Neuronal stem cell (in vitro differentiated cells): ENCODE results near the gene TPI1.
"Not testable (repeated sequence)": the region's sequence is repeated elsewhere in the genome, so short reads cannot be mapped to it uniquely, and the experiment has no call there.

Experiments used
- DNase-seq: peaks from one replicate; pipeline ENCODE4 v3.0.0-alpha.2; 2013; ENCODE audit warnings: low spot score
- H2AFZ ChIP-seq: one replicate; pipeline ENCODE4 v1.6.1; 2013; ENCODE audit warnings: mild to moderate bottlenecking, low read length, inconsistent platforms
- H2AK5ac ChIP-seq: 2 replicates; pipeline ENCODE4 v1.6.1; 2013; ENCODE audit warnings: low read depth, mild to moderate bottlenecking, inconsistent platforms, low read length, moderate library complexity, mixed read lengths
- H2BK120ac ChIP-seq: 2 replicates; pipeline ENCODE4 v1.6.1; 2013; ENCODE audit warnings: low read depth, mild to moderate bottlenecking, inconsistent platforms, low read length, moderate library complexity, mixed read lengths
- H2BK12ac ChIP-seq: one replicate; pipeline ENCODE4 v1.6.1; 2013; ENCODE audit warnings: low read length, inconsistent platforms
- H2BK15ac ChIP-seq: 2 replicates; pipeline ENCODE4 v1.6.1; 2013; ENCODE audit warnings: mild to moderate bottlenecking, low read length, inconsistent platforms, mixed read lengths
- H2BK5ac ChIP-seq: one replicate; pipeline ENCODE4 v1.6.1; 2013; ENCODE audit warnings: inconsistent platforms, mild to moderate bottlenecking, low read length, moderate library complexity
- H3K14ac ChIP-seq: one replicate; pipeline ENCODE4 v1.6.1; 2013; ENCODE audit warnings: low read length, inconsistent platforms
- H3K18ac ChIP-seq: 2 replicates; pipeline ENCODE4 v1.6.1; 2013; ENCODE audit warnings: low read length, inconsistent platforms
- H3K23ac ChIP-seq: 2 replicates; pipeline ENCODE4 v1.6.1; 2013; ENCODE audit warnings: low read depth, mild to moderate bottlenecking, mixed read lengths, low read length, inconsistent platforms; ENCODE audit not compliant: poor library complexity
- H3K27ac ChIP-seq: replicated peaks from 3 replicates; pipeline ENCODE4 v1.5.1; 2013; ENCODE audit warnings: low read length, inconsistent platforms
- H3K27me3 ChIP-seq, 3 experiments: 2 replicates each; pipeline ENCODE4 v1.6.1; 2013; ENCODE audit warnings: low read length in 3 of 3, mild to moderate bottlenecking in 2 of 3, inconsistent platforms in 1 of 3, low read depth in 1 of 3, mixed read lengths in 1 of 3, moderate library complexity in 1 of 3; ENCODE audit not compliant: control insufficient read depth in 3 of 3, insufficient read depth in 3 of 3
- H3K36me3 ChIP-seq, 2 donors: replicated peaks in 1 of 2; 2 replicates each; pipeline ENCODE4 v1.6.1; 2013; ENCODE audit warnings: low read length in 2 of 2; ENCODE audit not compliant: control insufficient read depth in 2 of 2, insufficient read depth in 2 of 2
- H3K4ac ChIP-seq: 2 replicates; pipeline ENCODE4 v1.6.1; 2013; ENCODE audit warnings: inconsistent platforms, mild to moderate bottlenecking, low read length, moderate library complexity
- H3K4me1 ChIP-seq, 2 donors: 1 replicate in 1 of 2; 2 replicates in 1 of 2; pipeline ENCODE4 v1.6.1; 2013; ENCODE audit warnings: low read length in 2 of 2, low read depth in 1 of 2; ENCODE audit not compliant: control insufficient read depth in 2 of 2, insufficient read depth in 1 of 2
- H3K4me2 ChIP-seq: one replicate; pipeline ENCODE4 v1.6.1; 2013; ENCODE audit warnings: mild to moderate bottlenecking, low read length, inconsistent platforms; ENCODE audit not compliant: insufficient read depth, poor library complexity, severe bottlenecking
- H3K4me3 ChIP-seq, 2 donors: 2 replicates each; pipeline ENCODE4 v1.5.1; 2013; ENCODE audit warnings: low read length in 2 of 2, mild to moderate bottlenecking in 2 of 2, inconsistent platforms in 1 of 2, moderate library complexity in 1 of 2
- H3K79me1 ChIP-seq: one replicate; pipeline ENCODE4 v1.6.1; 2013; ENCODE audit warnings: low read depth, mild to moderate bottlenecking, inconsistent platforms, low read length, moderate library complexity
- H3K9ac ChIP-seq: one replicate; pipeline ENCODE4 v1.6.1; 2013; ENCODE audit warnings: mild to moderate bottlenecking, low read depth, low read length, inconsistent platforms; ENCODE audit not compliant: poor library complexity
- H3K9me3 ChIP-seq, 2 donors: replicated peaks in 1 of 2; 2 replicates each; pipeline versions ENCODE3 to v1.6.1; 2013; ENCODE audit warnings: low read length in 2 of 2, mild to moderate bottlenecking in 2 of 2, inconsistent platforms in 1 of 2, low read depth in 1 of 2, mixed read lengths in 1 of 2, moderate library complexity in 1 of 2; ENCODE audit not compliant: control insufficient read depth in 2 of 2, insufficient read depth in 1 of 2
- H4K8ac ChIP-seq: one replicate; pipeline ENCODE4 v1.6.1; 2013; ENCODE audit warnings: low read depth, mild to moderate bottlenecking, inconsistent platforms, low read length, moderate library complexity
- H4K91ac ChIP-seq: one replicate; pipeline ENCODE4 v1.6.1; 2013; ENCODE audit warnings: low read length, low read depth, mild to moderate bottlenecking, inconsistent platforms; ENCODE audit not compliant: poor library complexity
- WGBS, 2 donors: extraction: QIAGEN DNeasy Blood & Tissue Kit; methylation state at CpG; one replicate each; pipeline ENCODE4 v1.1.7; 2013; ENCODE audit warnings: missing lambda C conversion rate in 2 of 2, mixed read lengths in 1 of 2; ENCODE audit not compliant: insufficient read length in 2 of 2, insufficient replicate concordance in 1 of 2; ENCODE audit errors: extremely low coverage in 2 of 2; 5-methylcytosine and 5-hydroxymethylcytosine counted together

Gene TPI1

GRCh38 chr12:6905414-6906040, 38.2 kb downstream of the TPI1 start:
- Histone ChIP-seq H2BK5ac (peak overlapping the region; percentile 88), H3K4ac (no peak overlapping the region), H3K9me3 (no peaks in the 10 kb centered on the region), H3K36me3 (no peaks in the 10 kb centered on the region), H2BK15ac (peak overlapping the region; percentile 71), H3K23ac (peak overlapping the region; percentile 29), H4K91ac (no peak overlapping the region), H3K79me1 (peaks cover 1% of the 10 kb centered on the region), H3K4me2 (peak overlapping the region; percentile 88), H2BK12ac (peak overlapping the region; percentile 47), H3K27ac (peak overlapping the region; percentile 93), H2AFZ (peak overlapping the region; percentile 87), H3K14ac (no peak overlapping the region), H3K27me3 (no peaks in the 10 kb centered on the region), H3K4me3 (peak overlapping the region; percentile 55 to 72), H3K18ac (peak overlapping the region; percentile 86), H3K4me1 (peaks cover 10 to 13% of the 10 kb centered on the region in 2 donors), H2BK120ac (no peak overlapping the region), H4K8ac (no peak overlapping the region), H2AK5ac (no peak overlapping the region), H3K9ac (peak overlapping the region; percentile 75)
- no CpG with 5 or more reads among the region's 5 CpGs for WGBS, 2 donors
- DNase-seq = no peak

DNA sequence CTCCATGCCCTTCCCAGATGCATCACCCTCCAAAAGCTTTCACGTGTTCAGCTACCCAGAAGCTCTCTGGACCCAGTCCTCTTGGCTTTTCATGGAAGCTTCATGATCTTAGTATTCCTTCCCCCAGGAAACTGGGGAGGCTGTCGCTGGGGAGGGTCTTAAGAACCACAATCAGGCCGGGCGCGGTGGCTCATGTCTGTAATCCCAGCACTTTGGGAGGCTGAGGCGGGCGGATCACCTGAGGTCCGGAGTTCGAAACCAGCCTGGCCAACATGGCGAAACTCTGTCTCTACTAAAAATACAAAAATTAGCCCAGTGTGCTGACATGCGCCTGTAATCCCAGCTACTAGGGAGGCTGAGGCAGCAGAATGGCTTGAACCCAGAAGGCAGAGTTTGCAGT, 40.8 kb downstream of the TPI1 start:
- H3K14ac ChIP-seq, DNase-seq, H3K4ac ChIP-seq, H4K8ac ChIP-seq, H3K9me3 ChIP-seq, H3K79me1 ChIP-seq, H2BK15ac ChIP-seq, H3K27me3 ChIP-seq, H2AK5ac ChIP-seq, H3K9ac ChIP-seq, H2BK120ac ChIP-seq, H3K18ac ChIP-seq, H3K36me3 ChIP-seq, H3K4me2 ChIP-seq, H3K4me3 ChIP-seq, H3K27ac ChIP-seq, H3K23ac ChIP-seq, H2BK5ac ChIP-seq, H4K91ac ChIP-seq, H2BK12ac ChIP-seq, H2AFZ ChIP-seq: not testable (repeated sequence)
- WGBS, 2 donors = no CpG with 5 or more reads among the region's 11 CpGs
- H3K4me1 ChIP-seq = peaks cover 10 to 18% of the 10 kb centered on the region in 2 donors

DNA sequence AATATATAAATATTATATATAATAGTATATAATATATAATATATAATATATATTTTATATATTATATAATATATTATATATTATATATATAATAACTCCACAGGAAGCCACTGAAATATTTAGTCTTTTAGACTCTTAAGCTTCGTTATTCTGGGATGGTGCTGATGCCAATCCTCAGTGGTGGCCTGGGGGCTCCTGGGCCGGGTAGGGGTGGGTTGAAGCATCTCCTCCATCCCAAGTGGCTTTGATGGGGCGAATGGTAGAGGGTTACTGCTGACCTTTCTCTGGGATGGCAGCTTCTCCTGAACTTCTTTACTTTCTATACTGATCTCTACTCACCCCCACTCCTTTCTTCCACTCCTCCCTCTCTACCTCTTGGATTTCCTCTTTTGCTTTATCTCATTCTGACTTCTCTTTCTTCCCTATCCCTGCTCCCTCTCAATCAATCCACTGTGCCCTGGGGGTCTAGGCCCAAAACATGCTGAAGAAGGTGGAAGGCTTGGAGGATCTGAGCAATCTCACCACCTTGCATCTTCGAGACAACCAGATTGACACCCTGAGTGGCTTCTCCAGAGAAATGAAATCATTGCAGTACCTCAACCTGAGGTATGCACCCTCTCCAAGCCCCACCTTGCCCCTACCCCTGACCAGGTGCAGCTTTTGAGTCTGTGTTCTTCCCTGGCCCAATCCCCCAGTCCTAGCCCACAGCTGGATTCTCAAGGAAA, 42.3 kb downstream of the TPI1 start:
- Histone ChIP-seq H3K4ac (no peak overlapping the region), H3K9ac (no peak overlapping the region), H3K9me3 (no peaks in the 10 kb centered on the region), H3K36me3 (no peaks in the 10 kb centered on the region), H3K27ac (no peak overlapping the region), H3K4me2 (no peak overlapping the region), H4K8ac (no peak overlapping the region), H4K91ac (no peak overlapping the region), H2AK5ac (no peak overlapping the region), H2AFZ (no peak overlapping the region), H2BK120ac (no peak overlapping the region), H3K18ac (no peak overlapping the region), H3K4me3 (no peak overlapping the region), H3K14ac (no peak overlapping the region), H2BK5ac (no peak overlapping the region), H2BK12ac (no peak overlapping the region), H2BK15ac (no peak overlapping the region), H3K79me1 (peaks cover 7% of the 10 kb centered on the region), H3K23ac (no peak overlapping the region), H3K27me3 (peaks cover 0 to 3% (median 0%) of the 10 kb centered on the region in 3 experiments), H3K4me1 (peaks cover 14 to 21% of the 10 kb centered on the region in 2 donors)
- no peak for DNase-seq
- no CpG with 5 or more reads among the region's 4 CpGs for WGBS, 2 donors

DNA sequence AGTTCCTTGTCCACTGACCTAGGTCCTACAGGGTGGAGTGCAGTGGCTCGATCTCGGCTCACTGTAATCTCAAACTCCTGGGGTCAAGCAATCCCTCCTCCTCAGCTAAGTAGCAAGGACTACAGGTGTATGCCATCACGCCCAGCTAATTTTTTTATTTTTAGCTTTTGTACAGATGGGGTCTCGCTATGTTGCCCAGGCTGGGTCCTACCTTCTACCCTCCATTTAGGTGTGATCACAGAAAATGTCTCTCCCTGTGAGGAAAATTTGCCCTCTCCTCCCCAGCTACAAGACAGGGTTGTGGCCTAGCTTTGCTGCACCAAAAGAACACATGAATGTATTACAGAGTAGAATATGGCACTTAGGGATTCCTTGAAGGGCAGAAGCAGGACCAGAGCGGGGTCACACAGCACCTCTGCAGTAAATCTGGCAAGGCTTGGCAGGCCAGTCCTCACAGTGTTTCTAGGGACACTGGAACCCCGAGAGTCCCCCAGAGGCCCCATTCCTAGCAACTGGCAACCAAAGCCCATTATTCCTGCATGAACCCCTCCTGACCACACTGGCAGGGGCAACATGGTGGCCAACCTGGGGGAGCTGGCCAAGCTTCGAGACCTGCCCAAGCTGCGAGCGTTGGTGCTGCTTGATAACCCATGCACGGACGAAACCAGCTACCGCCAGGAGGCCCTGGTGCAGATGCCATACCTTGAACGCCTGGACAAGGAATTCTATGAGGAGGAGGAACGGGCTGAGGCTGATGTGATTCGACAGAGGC, 45.0 kb downstream of the TPI1 start:
- Histone ChIP-seq H3K4me2 (no peak overlapping the region), H3K27me3 (peaks cover 0 to 3% (median 0%) of the 10 kb centered on the region in 3 experiments), H3K14ac (no peak overlapping the region), H2AFZ (no peak overlapping the region), H2BK15ac (peak overlapping the region; percentile 43), H3K4me1 (peaks cover 10 to 18% of the 10 kb centered on the region in 2 donors), H2AK5ac (peak overlapping the region; percentile 49), H3K9ac (no peak overlapping the region), H3K18ac (no peak overlapping the region), H3K23ac (peak overlapping the region; percentile 20), H3K9me3 (no peaks in the 10 kb centered on the region), H3K4me3 (no peak overlapping the region), H2BK12ac (no peak overlapping the region), H2BK120ac (no peak overlapping the region), H3K4ac (no peak overlapping the region), H3K27ac (no peak overlapping the region), H3K36me3 (peaks cover under 1 to 12% of the 10 kb centered on the region in 2 donors), H2BK5ac (no peak overlapping the region), H3K79me1 (peaks cover 13% of the 10 kb centered on the region), H4K8ac (no peak overlapping the region), H4K91ac (no peak overlapping the region)
- no peak for DNase-seq
- WGBS, 2 donors = no CpG with 5 or more reads among the region's 15 CpGs
